ENCODE data around the gene NFASC.

DNA sequence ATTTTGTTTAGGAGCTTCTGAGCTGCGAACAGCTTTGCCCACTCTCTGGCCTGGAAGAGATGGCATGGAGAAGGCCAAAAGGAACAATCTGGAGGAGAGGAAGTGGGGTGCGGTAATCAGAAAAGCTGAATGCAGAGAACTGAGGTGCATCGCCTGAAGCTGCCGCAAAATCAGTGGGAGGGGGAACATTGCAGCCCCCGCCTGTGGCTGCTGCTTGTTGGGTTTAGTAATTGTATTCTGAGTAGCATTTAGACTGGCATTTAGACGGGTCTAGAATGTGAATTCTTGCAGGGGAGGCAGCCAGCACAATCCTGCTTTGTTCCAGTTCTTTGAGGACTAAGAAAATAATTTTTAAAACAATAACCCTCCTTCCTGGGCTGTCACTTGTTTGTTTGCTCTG is 25.4 kb downstream of the NFASC start:
- no peak for TF ChIP-seq TAF1 (IDR thresholded peaks at IDR 0.05; ENCODE audit: borderline replicate concordance, insufficient read depth, low read length)
- TF ChIP-seq POLR2AphosphoS5 (IDR thresholded peaks at IDR 0.05; ENCODE audit: low read depth, low read length): no peak
- TF ChIP-seq, protein P1, sequence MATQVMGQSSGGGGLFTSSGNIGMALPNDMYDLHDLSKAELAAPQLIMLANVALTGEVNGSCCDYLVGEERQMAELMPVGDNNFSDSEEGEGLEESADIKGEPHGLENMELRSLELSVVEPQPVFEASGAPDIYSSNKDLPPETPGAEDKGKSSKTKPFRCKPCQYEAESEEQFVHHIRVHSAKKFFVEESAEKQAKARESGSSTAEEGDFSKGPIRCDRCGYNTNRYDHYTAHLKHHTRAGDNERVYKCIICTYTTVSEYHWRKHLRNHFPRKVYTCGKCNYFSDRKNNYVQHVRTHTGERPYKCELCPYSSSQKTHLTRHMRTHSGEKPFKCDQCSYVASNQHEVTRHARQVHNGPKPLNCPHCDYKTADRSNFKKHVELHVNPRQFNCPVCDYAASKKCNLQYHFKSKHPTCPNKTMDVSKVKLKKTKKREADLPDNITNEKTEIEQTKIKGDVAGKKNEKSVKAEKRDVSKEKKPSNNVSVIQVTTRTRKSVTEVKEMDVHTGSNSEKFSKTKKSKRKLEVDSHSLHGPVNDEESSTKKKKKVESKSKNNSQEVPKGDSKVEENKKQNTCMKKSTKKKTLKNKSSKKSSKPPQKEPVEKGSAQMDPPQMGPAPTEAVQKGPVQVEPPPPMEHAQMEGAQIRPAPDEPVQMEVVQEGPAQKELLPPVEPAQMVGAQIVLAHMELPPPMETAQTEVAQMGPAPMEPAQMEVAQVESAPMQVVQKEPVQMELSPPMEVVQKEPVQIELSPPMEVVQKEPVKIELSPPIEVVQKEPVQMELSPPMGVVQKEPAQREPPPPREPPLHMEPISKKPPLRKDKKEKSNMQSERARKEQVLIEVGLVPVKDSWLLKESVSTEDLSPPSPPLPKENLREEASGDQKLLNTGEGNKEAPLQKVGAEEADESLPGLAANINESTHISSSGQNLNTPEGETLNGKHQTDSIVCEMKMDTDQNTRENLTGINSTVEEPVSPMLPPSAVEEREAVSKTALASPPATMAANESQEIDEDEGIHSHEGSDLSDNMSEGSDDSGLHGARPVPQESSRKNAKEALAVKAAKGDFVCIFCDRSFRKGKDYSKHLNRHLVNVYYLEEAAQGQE (IDR thresholded peaks at IDR 0.05; ENCODE audit: insufficient read depth in 1 of 2, low read depth in 2 of 2, low read length in 2 of 2): no peak
